ENCODE data around the gene AHNAK.

DNA sequence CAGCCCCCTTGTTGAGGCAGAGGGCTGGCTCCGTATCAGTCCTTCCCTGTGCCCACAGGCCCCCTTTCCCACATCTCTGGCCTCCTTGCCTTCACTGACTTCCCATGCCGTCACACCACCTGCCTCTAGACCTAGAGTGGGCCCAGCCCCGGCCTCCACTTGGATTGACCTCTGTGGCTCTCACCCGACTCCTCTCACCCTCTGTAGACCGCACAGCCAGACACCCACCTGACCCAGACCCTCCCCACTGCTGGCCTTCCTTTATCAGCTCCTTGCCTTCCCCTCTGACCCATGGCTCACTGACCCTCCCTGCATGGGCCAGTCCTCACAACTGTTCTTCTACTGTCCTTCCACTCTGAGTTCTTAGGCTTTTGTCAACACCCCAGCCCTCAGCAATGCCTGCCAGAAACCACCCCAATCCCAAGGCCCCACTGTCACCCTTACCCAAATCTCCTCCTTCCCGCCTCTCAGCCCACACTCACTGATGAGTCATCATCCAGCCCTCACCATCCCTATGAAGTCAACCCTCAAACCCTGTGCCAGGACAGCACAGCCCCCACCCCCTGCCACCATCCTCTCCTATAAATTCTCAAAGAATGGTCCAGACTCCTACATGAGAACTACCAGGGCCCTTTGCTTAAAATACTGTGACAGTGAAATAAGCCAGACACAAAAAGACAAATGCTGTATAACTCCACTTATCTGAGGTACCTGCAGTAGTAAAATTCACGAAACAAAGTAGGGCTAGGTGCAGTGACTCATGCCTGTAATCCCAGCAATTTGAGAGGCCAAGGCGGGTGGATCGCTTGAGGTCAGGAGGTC is 74.3 kb downstream of the AHNAK start:
- TF ChIP-seq, protein P1, sequence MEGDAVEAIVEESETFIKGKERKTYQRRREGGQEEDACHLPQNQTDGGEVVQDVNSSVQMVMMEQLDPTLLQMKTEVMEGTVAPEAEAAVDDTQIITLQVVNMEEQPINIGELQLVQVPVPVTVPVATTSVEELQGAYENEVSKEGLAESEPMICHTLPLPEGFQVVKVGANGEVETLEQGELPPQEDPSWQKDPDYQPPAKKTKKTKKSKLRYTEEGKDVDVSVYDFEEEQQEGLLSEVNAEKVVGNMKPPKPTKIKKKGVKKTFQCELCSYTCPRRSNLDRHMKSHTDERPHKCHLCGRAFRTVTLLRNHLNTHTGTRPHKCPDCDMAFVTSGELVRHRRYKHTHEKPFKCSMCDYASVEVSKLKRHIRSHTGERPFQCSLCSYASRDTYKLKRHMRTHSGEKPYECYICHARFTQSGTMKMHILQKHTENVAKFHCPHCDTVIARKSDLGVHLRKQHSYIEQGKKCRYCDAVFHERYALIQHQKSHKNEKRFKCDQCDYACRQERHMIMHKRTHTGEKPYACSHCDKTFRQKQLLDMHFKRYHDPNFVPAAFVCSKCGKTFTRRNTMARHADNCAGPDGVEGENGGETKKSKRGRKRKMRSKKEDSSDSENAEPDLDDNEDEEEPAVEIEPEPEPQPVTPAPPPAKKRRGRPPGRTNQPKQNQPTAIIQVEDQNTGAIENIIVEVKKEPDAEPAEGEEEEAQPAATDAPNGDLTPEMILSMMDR (conservative IDR thresholded peaks at IDR 0.05; ENCODE audit: low read length), result no peak
- no peak for TF ChIP-seq EZH2phosphoT487 (IDR thresholded peaks at IDR 0.05; ENCODE audit: borderline replicate concordance, low read depth, low read length)

Measured in OCI-LY7 (cell line).